Adrenal gland (tissue), 12 donors: ENCODE results near the gene PDE4DIP. TPM values are rescaled to one million over a fixed set of nuclear protein-coding genes. Genes with fewer than 3 reads are reported as not detected.
A peak's percentile ranks its signal among the peaks of the same experiment; 100 is the strongest.
"Not testable (repeated sequence)": the region's sequence is repeated elsewhere in the genome, so short reads cannot be mapped to it uniquely, and the experiment has no call there.

ENCODE experiments used
- DNase-seq, 7 donors: peaks; one replicate each; pipeline ENCODE4 v3.0.0-alpha.2; 2019 to 2020
- H3K27ac ChIP-seq, 5 donors: fragments of 200-600 bp; sonication (generic) in 4 of 5; 1 replicate in 3 of 5; 2 replicates in 2 of 5; pipeline versions ENCODE4 v1.5.1 to v1.8.0; 2016 to 2020; ENCODE audit warnings: mild to moderate bottlenecking in 1 of 5
- H3K27me3 ChIP-seq: fragments of 200-600 bp; 2 replicates; pipeline ENCODE4 v1.8.0; 2021
- H3K36me3 ChIP-seq, 2 donors: fragments of 200-600 bp; replicated peaks in 1 of 2; 1 replicate in 1 of 2; 2 replicates in 1 of 2; pipeline versions ENCODE4 v1.5.1 to v1.8.0; 2018 to 2022
- H3K4me1 ChIP-seq, 2 donors: fragments of 200-600 bp; replicated peaks in 1 of 2; 1 replicate in 1 of 2; 2 replicates in 1 of 2; pipeline versions ENCODE4 v1.5.1 to v1.8.0; 2018 to 2021
- H3K4me3 ChIP-seq, 4 donors: fragments of 200-600 bp; sonication (generic) in 3 of 4; one replicate each; pipeline ENCODE4 v1.5.1; 2016 to 2018
- H3K9me3 ChIP-seq, 3 donors: fragments of 200-600 bp; sonication (generic) in 1 of 3; replicated peaks in 1 of 3; 1 replicate in 2 of 3; 2 replicates in 1 of 3; pipeline versions ENCODE4 v1.5.1 to v1.8.0; 2016 to 2021
- POLR2A ChIP-seq, 2 donors: fragments of 450-650 bp; IDR thresholded peaks; one replicate each; pipeline ENCODE4 v1.6.1; 2017; ENCODE audit warnings: antibody characterized with exemption in 2 of 2, mild to moderate bottlenecking in 2 of 2, moderate library complexity in 1 of 2
- WGBS, 4 donors: extraction: QIAGEN DNeasy Blood & Tissue Kit in 2 of 4; methylation state at CpG; one replicate each; pipeline versions ENCODE4 v1.1.5 to v1.1.7; 2013 to 2017; 5-methylcytosine and 5-hydroxymethylcytosine counted together
- intact Hi-C, 2 donors: fragments of 100-400 bp; cut with DNase I; formaldehyde crosslinking; loops; one replicate each; pipeline versions ENCODE4 v1.14.1 to v1.15.0; 2022 to 2023
- polyA plus RNA-seq, 3 donors: library from polyadenylated mRNA; stranded (reverse); fragments of 200-250 nt in 2 of 3; fragments of 350-450 nt in 1 of 3; fragmentation: Illumina TruSeq in 1 of 3; extraction: RNeasy Lipid Tissue Mini Kit (QIAGEN cat#74804) in 1 of 3; gene quantifications; one replicate each; pipeline ENCODE4 v1.2.3, GENCODE V29; 2013 to 2014
- total RNA-seq, 9 donors: library from RNA; depleted of rRNA in 4 of 9; stranded (reverse); fragments of >200 nt in 4 of 9; fragments of 120-200 nt in 1 of 9; fragmentation: NEBNext Ultra II Directional in 1 of 9; extraction: Animal tissue kit (Norgen Biotek cat#: 25700) in 1 of 9; gene quantifications; one replicate each; pipeline versions ENCODE4 v1.1.0 to v1.2.4, GENCODE V29; 2013 to 2023
- donor health status: healthy with polysubstance abuse.
- donor health status: Bipolar disorder and iron deficiency.
- donor health status: DM: yes; HTN: yes; CAD: no.
- donor health status: DM: no; HTN: no; CAD: no.
- donor health status: DM: no; HTN: no; CAD: no.
- donor health status: DM: yes; HTN: yes; CAD: no.

PDE4DIP gene
- total and polyA plus RNA-seq, 12 donors: 6.1 to 31.9 (median 22.2) TPM

- H3K27me3 ChIP-seq, DNase-seq, H3K4me1 ChIP-seq, H3K9me3 ChIP-seq, H3K4me3 ChIP-seq, H3K36me3 ChIP-seq, intact Hi-C loops, H3K27ac ChIP-seq: not testable (repeated sequence)
- 57 to 77% (median 72%) methylated on average over 1 of the region's 3 CpGs for WGBS, 4 donors
Observed at GRCh38 chr1:148923798-148924197, 79.6 kb downstream of the PDE4DIP start.

DNA sequence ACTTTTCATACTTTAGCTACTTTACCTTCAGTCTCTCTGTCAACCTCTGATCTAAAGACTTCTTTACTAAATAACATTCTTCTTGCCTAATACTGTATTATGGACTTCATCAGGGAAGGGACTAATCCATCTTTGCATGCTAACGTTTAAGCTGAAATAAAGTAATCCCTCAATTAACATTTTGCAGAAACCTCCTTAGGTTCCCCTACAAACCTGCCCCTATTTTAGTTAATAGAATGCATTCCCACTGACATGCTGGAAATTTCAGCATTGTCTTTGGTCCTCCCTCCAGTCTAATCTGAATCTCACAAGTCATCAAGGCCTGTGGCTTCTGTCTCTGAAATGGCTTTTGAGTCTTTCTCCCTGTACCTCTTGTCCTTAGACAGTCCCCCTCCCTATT, 83.4 kb downstream of the PDE4DIP start:
- no CpG with 5 or more reads among the region's 1 CpG for WGBS, 4 donors
- DNase-seq, H3K36me3 ChIP-seq, H3K27me3 ChIP-seq, H3K9me3 ChIP-seq, H3K27ac ChIP-seq, H3K4me1 ChIP-seq, H3K4me3 ChIP-seq, intact Hi-C loops: not testable (repeated sequence)

DNA sequence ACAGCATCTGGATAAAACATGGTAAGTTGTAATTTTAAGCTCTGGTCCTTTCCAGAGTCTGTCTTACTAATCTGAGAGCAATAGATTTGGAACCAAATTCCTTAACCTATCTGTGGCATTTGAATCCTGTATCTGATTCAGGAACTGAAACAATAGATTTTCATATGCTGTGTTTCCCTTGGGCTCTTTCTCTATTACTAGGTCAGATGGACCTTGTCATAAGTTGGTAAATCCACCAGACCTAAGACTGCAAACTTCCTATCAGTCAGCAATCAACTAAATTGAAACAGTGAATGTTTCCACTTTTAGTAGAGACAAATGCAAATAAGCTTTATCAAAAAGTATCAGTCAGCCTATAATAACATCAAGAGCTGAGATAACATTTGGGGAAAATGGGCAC, 85.0 kb downstream of the PDE4DIP start:
- H3K4me1 ChIP-seq, H3K27me3 ChIP-seq, H3K4me3 ChIP-seq, intact Hi-C loops, H3K27ac ChIP-seq, DNase-seq, H3K9me3 ChIP-seq, H3K36me3 ChIP-seq: not testable (repeated sequence)

- H3K27ac ChIP-seq, H3K36me3 ChIP-seq, H3K9me3 ChIP-seq, intact Hi-C loops, H3K27me3 ChIP-seq, H3K4me3 ChIP-seq, DNase-seq, H3K4me1 ChIP-seq: not testable (repeated sequence)
- WGBS, 4 donors: no CpG with 5 or more reads among the region's 3 CpGs
Observed at GRCh38 chr1:148935381-148936002, 91.3 kb downstream of the PDE4DIP start.

GRCh38 chr1:148942906-148943305, 98.7 kb downstream of the PDE4DIP start:
- intact Hi-C loops, H3K27ac ChIP-seq, H3K4me1 ChIP-seq, H3K9me3 ChIP-seq, H3K27me3 ChIP-seq, H3K36me3 ChIP-seq, DNase-seq, H3K4me3 ChIP-seq: not testable (repeated sequence)
- no CpG with 5 or more reads among the region's 3 CpGs for WGBS, 4 donors

GRCh38 chr1:148945130-148945529, 100.9 kb downstream of the PDE4DIP start:
- H3K4me3 ChIP-seq, DNase-seq, H3K4me1 ChIP-seq, H3K27me3 ChIP-seq, H3K36me3 ChIP-seq, intact Hi-C loops, H3K9me3 ChIP-seq, H3K27ac ChIP-seq: not testable (repeated sequence)
- no CpG with 5 or more reads among the region's 1 CpG for WGBS, 4 donors

DNA sequence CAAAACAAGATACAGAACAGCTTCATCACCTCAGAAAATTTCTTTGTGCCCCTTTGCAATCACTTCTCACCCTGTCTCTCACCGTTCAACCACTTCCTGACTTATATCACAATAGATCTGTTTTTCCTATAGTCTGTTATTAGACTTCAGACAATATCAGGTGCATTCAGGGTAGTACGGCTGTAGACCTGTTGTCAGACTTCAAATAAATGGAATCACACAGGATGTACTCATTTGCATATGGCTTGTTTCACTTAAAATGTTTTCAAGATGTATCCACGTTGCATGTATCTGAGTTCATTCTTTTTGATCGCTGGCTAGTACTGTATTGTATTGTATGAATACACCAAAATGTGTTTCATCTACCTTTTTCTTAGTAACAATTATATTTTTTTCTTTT, 104.5 kb downstream of the PDE4DIP start:
- intact Hi-C loops, H3K36me3 ChIP-seq, H3K4me3 ChIP-seq, H3K4me1 ChIP-seq, H3K27me3 ChIP-seq, H3K27ac ChIP-seq, DNase-seq, H3K9me3 ChIP-seq: not testable (repeated sequence)
- WGBS, 4 donors: 76 to 86% (median 77%) methylated on average over 4 of the region's 4 CpGs

DNA sequence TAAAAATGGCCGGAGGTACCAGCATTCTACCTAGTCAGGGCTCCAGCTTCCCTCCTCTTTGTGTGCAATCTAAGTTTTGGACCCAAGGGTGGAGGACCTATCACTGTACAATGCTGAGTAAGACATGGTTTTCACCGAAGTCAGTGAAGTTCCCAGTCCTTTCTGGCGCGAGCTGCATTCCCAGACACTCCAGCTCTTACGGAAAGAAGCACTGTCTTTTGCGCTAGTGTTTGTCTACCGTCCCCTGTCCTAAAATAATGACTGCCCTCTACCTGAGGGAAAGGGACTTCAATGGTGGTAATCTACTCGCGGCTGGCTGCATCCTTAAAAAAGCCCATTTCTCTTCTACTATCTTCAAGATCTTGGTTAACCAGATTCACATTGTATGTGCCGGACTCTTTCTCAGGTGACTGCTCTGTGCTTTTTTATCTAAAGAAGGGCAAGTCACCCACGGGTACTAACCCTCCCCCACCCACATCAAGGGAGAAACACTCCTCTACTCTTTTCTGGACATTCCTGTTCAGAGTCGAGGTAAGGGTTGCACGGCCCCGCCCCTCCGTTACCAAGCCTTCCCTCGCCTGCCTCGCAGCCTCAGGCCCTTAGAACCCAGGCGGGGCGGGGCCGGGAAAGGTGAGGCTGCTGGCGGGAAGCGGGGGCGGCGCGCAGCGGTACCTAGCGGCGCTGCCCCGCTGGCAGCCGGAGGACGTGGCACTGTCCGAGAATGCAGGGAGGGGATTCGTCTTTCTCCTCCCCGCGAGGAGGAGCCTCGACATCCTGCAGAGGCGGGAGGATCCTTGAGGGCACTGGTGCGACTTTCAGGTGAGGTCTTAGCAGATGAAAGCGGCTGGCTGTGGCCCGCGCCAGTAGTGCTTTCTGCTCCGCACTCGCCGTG, 107.4 kb downstream of the PDE4DIP start:
- peak overlapping the region in 2 of 4 donors; percentile 32 to 65 for H3K4me3 ChIP-seq
- TF ChIP-seq POLR2A (IDR thresholded peaks at IDR 0.05): peak in 1 of 2 donors; percentile 37
- H3K4me1 ChIP-seq, H3K9me3 ChIP-seq, H3K27me3 ChIP-seq, H3K36me3 ChIP-seq, intact Hi-C loops: not testable (repeated sequence)
- 2 to 7% (median 4%) methylated on average over 10 to 24 of the region's 44 CpGs for WGBS, 4 donors
- DNase-seq: peak; percentile 66 to 84 (median 73)
- peak overlapping the region in 3 of 5 donors; percentile 31 to 83 (median 62) for H3K27ac ChIP-seq

DNA sequence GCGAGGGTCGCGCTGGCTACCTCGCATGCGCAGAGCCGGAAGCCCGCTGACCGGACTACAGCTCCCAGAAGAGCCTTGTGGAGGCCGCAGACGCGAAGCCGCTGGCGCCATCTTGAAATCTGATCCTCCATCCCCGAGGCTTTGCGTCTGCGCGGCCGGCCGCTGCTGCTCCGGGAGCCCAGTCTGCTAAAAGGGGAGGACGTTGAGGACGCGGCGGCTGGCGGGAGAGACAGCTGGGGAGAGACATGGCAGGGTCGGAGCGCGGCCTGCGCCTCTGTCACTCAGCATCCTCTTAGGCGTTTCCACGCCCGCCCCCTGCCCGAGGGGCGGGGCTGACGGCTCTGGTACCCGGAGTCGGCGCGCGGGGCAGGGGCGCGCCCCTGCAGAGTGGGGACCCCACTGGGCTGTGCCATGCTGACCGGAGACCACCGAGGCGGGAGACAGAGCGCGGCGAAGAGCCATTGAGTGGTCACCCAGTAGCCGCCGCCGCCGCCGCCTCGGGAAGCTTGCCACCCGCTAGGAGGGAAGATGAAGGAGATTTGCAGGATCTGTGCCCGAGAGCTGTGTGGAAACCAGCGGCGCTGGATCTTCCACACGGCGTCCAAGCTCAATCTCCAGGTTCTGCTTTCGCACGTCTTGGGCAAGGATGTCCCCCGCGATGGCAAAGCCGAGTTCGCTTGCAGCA, 108.2 kb downstream of the PDE4DIP start:
- intact Hi-C loops, H3K9me3 ChIP-seq: not testable (repeated sequence)
- WGBS, 4 donors: 0 to 1% (median 0%) methylated on average over 10 to 31 of the region's 66 CpGs; no CpG with 5 or more reads in 1 of the 4 donors

GRCh38 chr1:148952938-148953616, 108.8 kb downstream of the PDE4DIP start:
- H3K27me3 ChIP-seq, intact Hi-C loops, H3K36me3 ChIP-seq, H3K9me3 ChIP-seq, H3K4me1 ChIP-seq: not testable (repeated sequence)
- 9 to 26% (median 17%) methylated on average over 8 to 24 of the region's 28 CpGs for WGBS, 4 donors
- H3K4me3 ChIP-seq: peak overlapping the region in 1 of 4 donors; percentile 65
- peak overlapping the region in 1 of 5 donors; percentile 57 for H3K27ac ChIP-seq
- DNase-seq: peak in 6 of 7 donors; percentile 10 to 27 (median 20)

More for the DNA sequence above, 108.2 kb downstream of the PDE4DIP start:
- H3K27me3 ChIP-seq, H3K36me3 ChIP-seq, H3K4me1 ChIP-seq: not testable (repeated sequence)
- Histone ChIP-seq H3K4me3 (peak overlapping the region in 2 of 4 donors; percentile 32 to 65), H3K27ac (peak overlapping the region in 2 of 5 donors; percentile 62 to 83)
- peak; percentile 77 to 87 (median 82) for DNase-seq
